ENCODE results near the gene PRICKLE3.

Gene PRICKLE3

DNA sequence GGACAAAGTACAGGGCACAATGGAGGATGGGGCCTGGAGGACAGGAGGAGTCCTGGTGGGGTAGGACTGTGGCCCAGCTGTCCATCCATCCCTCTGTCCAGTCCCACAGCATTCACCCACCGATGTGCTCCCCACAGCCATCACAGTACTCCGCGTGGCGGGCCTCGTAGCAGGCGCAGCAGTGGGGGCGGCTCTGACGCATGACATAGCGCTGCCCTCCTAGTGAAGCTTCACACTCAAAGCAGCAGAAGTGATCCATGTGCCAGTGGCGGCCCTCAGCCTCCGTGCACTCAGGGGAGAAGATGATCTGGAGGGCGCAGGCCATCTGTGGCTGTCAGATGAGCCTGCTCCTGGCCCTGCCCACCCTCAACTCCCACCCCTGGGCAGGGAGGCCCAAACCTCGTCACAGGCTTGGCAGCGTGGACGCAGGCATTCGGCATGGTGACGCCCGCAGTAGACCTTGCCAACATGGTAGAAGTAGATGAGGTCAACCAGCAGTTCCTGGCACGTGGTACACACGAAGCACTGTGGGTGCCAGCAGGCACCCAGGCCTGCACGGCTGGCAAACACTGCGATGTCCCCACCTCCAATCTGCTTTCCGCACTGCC lies 8.2 kb downstream of the PRICKLE3 start:
- 0 out of 2 replicates have a peak, but pooled peaks cover 2% of the 10 kb centered on the region for H3F3A ChIP-seq (ENCODE audit: insufficient read depth)

DNA sequence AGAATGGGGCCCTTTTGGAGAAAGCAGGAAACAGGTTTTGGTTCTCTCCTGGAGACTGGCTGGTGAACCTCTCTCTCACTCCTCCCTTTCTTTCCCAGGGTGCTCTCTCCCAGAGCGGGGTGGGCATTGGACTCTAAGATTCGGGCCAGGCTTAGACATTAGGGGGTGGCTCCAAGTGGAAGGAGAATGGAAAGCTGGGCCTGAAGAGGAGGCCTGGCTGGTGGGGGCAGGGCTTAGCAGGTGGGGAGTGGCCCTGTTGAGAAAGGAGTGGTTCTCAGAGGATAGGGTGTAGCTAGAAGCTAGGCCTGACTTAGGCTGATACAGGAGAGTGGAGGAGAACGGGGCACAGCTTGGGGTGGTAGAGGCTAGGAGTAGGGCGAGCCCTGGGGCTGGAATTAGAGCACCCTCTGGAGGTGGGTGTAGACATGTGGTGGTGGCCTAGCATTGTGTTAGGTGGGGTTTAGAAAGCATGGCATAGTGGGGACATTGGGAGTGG lies 8.8 kb downstream of the PRICKLE3 start:
- H3K4me3 ChIP-seq (ENCODE audit: insufficient read depth, low read length, poor library complexity, severe bottlenecking), result no peak overlapping the region

More for the DNA sequence above, 8.2 kb downstream of the PRICKLE3 start:
- H3K36me3 ChIP-seq (ENCODE audit: low read length), result no peaks in the 10 kb centered on the region
- no peaks in the 10 kb centered on the region for H3K27me3 ChIP-seq (ENCODE audit: low read length)
- H3K4me2 ChIP-seq (ENCODE audit: low read depth, low read length, poor library complexity, severe bottlenecking), result no peak overlapping the region
- no peaks in the 10 kb centered on the region for H3K9me2 ChIP-seq (replicated peaks; ENCODE audit: insufficient read depth, low read length)
- no peak for TF ChIP-seq EZH2phosphoT487 (conservative IDR thresholded peaks at IDR 0.05; ENCODE audit: low read length)
- TF ChIP-seq, protein P1, sequence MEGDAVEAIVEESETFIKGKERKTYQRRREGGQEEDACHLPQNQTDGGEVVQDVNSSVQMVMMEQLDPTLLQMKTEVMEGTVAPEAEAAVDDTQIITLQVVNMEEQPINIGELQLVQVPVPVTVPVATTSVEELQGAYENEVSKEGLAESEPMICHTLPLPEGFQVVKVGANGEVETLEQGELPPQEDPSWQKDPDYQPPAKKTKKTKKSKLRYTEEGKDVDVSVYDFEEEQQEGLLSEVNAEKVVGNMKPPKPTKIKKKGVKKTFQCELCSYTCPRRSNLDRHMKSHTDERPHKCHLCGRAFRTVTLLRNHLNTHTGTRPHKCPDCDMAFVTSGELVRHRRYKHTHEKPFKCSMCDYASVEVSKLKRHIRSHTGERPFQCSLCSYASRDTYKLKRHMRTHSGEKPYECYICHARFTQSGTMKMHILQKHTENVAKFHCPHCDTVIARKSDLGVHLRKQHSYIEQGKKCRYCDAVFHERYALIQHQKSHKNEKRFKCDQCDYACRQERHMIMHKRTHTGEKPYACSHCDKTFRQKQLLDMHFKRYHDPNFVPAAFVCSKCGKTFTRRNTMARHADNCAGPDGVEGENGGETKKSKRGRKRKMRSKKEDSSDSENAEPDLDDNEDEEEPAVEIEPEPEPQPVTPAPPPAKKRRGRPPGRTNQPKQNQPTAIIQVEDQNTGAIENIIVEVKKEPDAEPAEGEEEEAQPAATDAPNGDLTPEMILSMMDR (IDR thresholded peaks at IDR 0.05; ENCODE audit: insufficient read depth, low read length, poor library complexity, severe bottlenecking), result no peak
- no peak overlapping the region for H3K4me3 ChIP-seq (ENCODE audit: insufficient read depth, low read length, poor library complexity, severe bottlenecking)
- peaks cover 6% of the 10 kb centered on the region; the same call in 1 of the 2 replicates for H3K79me2 ChIP-seq (ENCODE audit: insufficient read depth, low read length)
- no peaks in the 10 kb centered on the region for H3K9me3 ChIP-seq (ENCODE audit: insufficient read depth, low read length)
- H3K9ac ChIP-seq (ENCODE audit: low read length), result no peak overlapping the region
- no peak overlapping the region for H3K27ac ChIP-seq (ENCODE audit: low read depth, low read length)
- H2AFZ ChIP-seq (ENCODE audit: low read depth, low read length, severe bottlenecking), result no peak overlapping the region
- H4K20me1 ChIP-seq (ENCODE audit: low read depth, low read length), result 0 out of 2 replicates have a peak, but pooled peaks cover under 1% of the 10 kb centered on the region

DNA sequence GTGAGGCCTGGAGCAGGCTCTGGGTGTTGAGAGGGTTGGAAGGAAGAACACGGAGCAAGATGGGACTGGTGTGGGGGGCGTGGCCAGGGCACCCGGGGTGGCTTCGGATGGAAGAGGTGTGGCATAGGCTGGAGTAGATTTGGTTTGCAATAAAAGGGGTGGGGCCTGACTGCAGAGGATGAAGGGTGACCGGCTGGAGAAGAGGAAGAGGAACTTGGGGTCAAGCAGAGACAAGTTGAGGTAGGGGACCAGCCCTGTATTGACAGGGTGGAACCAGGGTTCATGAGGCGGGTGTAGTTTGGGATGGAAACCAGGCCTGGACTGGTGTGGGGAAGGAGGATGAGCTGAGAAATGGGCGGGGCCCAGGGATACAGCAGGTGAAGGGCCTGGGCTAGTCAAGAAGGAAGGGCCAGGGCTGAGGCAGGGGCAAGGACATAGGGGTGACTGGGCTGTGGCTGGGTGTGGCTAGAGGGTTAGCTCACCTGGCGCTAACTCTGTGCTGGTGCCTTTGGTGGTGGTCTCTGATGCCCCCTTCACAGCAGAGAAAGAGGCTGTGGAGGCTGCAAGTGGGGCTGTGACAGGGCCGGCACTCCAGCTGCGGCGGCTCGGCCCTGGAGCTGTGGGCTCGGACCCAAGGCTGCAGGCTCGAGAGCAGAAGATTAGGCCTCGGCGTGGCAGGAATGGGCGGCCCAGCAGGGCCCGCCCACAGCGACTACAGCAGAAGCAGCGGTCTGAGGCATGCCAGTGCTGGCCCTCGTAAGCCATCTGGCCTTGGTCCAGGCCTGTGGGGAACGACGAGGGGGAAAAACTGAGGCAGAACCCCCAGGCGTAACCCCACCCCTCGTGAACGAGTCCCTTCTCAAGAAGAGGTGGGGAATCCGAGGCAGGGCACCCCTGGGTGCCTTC lies 9.5 kb downstream of the PRICKLE3 start:
- no peaks in the 10 kb centered on the region for H3K9me2 ChIP-seq (replicated peaks; ENCODE audit: insufficient read depth, low read length)
- H4K20me1 ChIP-seq (ENCODE audit: low read depth, low read length), result 0 out of 2 replicates have a peak, but pooled peaks cover 3% of the 10 kb centered on the region
- 0 out of 2 replicates have a peak, but pooled peaks cover 3% of the 10 kb centered on the region for H3F3A ChIP-seq (ENCODE audit: insufficient read depth)
- no peak overlapping the region for H3K4me3 ChIP-seq (ENCODE audit: insufficient read depth, low read length, poor library complexity, severe bottlenecking)
- no peak for TF ChIP-seq EZH2phosphoT487 (conservative IDR thresholded peaks at IDR 0.05; ENCODE audit: low read length)
- TF ChIP-seq, protein P1 (IDR thresholded peaks at IDR 0.05; ENCODE audit: insufficient read depth, low read length, poor library complexity, severe bottlenecking), result no peak
- H3K79me2 ChIP-seq (ENCODE audit: insufficient read depth, low read length), result peaks cover 9% of the 10 kb centered on the region; the same call in 1 of the 2 replicates
- no peak overlapping the region for H3K9ac ChIP-seq (ENCODE audit: low read length)
- no peak overlapping the region for H3K4me2 ChIP-seq (ENCODE audit: low read depth, low read length, poor library complexity, severe bottlenecking)
- no peak overlapping the region for H2AFZ ChIP-seq (ENCODE audit: low read depth, low read length, severe bottlenecking)
- no peaks in the 10 kb centered on the region for H3K9me3 ChIP-seq (ENCODE audit: insufficient read depth, low read length)
- H3K36me3 ChIP-seq (ENCODE audit: low read length), result no peaks in the 10 kb centered on the region
- H3K27me3 ChIP-seq (ENCODE audit: low read length), result no peaks in the 10 kb centered on the region
- H3K27ac ChIP-seq (ENCODE audit: low read depth, low read length), result no peak overlapping the region

More for the DNA sequence above, 8.8 kb downstream of the PRICKLE3 start:
- Histone ChIP-seq H3K27ac (ENCODE audit: low read depth, low read length) (no peak overlapping the region), H3K27me3 (ENCODE audit: low read length) (no peaks in the 10 kb centered on the region), H3K9ac (ENCODE audit: low read length) (no peak overlapping the region), H3K36me3 (ENCODE audit: low read length) (no peaks in the 10 kb centered on the region), H2AFZ (ENCODE audit: low read depth, low read length, severe bottlenecking) (no peak overlapping the region), H3K9me2 (replicated peaks; ENCODE audit: insufficient read depth, low read length) (no peaks in the 10 kb centered on the region), H3F3A (ENCODE audit: insufficient read depth) (0 out of 2 replicates have a peak, but pooled peaks cover 3% of the 10 kb centered on the region), H3K9me3 (ENCODE audit: insufficient read depth, low read length) (no peaks in the 10 kb centered on the region), H3K79me2 (ENCODE audit: insufficient read depth, low read length) (peaks cover 9% of the 10 kb centered on the region; the same call in 1 of the 2 replicates), H4K20me1 (ENCODE audit: low read depth, low read length) (0 out of 2 replicates have a peak, but pooled peaks cover 3% of the 10 kb centered on the region), H3K4me2 (ENCODE audit: low read depth, low read length, poor library complexity, severe bottlenecking) (no peak overlapping the region)
- TF ChIP-seq, protein P1 (IDR thresholded peaks at IDR 0.05; ENCODE audit: insufficient read depth, low read length, poor library complexity, severe bottlenecking), result no peak
- TF ChIP-seq EZH2phosphoT487 (conservative IDR thresholded peaks at IDR 0.05; ENCODE audit: low read length), result no peak
